H1 (cell line): Measurements from ENCODE around the gene CBLC. TPM values are rescaled to one million over a fixed set of nuclear protein-coding genes. Genes with fewer than 3 reads are reported as not detected.

Experiments
- SRF ChIP-seq: IDR thresholded peaks from 2 replicates; pipeline ENCODE4 v1.6.1; 2011; ENCODE audit warnings: mild to moderate bottlenecking, low read depth, low read length, moderate library complexity
- polyA plus RNA-seq, 7 experiments: library from polyadenylated mRNA; depleted of rRNA in 3 of 7; stranded (reverse) in 5 of 7; unstranded in 2 of 7; fragments of >200 nt in 5 of 7; fragments of 200-250 nt in 2 of 7; gene quantifications; 1 replicate in 5 of 7; 2 replicates in 1 of 7; 4 replicates in 1 of 7; pipeline versions ENCODE4 v1.2.1 to v1.2.3, GENCODE V29; 2011 to 2013; ENCODE audit warnings: missing spikeins in 2 of 7, mixed read lengths in 2 of 7
- total RNA-seq: library from RNA; stranded (reverse); fragmentation: NEBNext Ultra II Directional; extraction: Animal tissue kit (Norgen Biotek cat#: 25700); gene quantifications from 2 replicates; pipeline ENCODE4 v1.2.1, GENCODE V29; 2021

The CBLC gene
- total and polyA plus RNA-seq, 2 of the 8 experiments (the other 6 are each of a cell fraction or from before 2014, with no cell fraction given): 17.4 to 35.7 TPM

DNA sequence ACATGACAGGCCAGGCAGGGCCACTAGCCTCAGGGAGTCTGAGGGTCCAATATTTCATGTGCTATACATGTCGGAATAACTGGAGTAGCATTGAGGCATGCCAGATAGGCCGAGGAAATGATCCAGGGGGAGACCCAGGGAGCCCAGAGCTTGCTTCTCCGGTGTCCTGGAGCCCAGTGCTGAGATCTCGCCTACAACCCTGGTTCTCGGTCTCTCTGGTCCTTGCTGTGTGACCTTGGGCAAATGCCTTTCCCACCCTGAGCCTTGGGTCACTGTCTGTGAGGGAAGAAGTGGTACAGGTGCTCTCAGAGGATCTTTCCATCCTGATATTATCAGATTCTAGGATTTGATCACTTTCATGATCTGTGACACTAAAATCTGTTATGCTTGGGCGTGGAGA is 11.3 kb downstream of the CBLC start (continued):
- no peak for TF ChIP-seq SRF
- TF ChIP-seq, all 59 proteins: peak for 0
